ENCODE measurements around the gene MCRIP1. TPM values are rescaled to one million over a fixed set of nuclear protein-coding genes. Genes with fewer than 3 reads are reported as not detected.

MCRIP1 gene
- total and polyA plus RNA-seq, 4 donors, result 16.6 to 42.0 (median 26.2) TPM

DNA sequence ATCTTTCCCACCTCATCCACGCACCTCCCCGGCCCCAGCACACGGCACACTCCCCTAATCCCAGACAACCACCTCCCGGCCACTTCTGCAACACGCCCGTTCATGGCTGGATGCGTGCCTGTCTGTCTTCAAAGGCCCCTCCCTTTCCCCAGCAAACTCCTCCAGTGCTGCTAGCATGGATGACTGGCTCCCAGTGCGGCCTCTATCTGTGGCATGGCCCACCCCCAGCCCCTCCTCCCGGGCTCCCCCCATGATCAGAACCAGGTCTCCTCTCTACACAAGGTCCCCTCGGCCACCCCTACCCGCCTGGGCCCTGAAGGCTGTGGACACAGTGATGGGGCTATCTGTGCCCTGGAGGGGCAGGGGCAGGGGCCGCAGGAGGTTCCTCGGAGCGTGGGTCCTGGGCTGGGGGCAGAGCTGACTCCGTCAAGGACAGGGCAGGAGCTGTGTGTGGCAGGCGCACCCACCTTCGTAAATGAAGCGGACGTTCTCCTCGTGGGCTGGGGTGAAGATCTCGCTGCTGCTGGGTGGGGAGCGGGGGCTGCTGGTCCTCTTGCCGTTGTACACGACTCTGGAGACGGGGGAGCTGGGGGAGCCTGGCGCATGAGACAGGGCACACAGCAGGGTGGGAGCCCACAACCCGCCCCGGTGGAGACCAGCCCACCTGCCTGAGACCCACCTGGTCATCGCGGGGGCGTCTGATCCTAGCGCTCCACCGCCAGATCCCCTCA, 9.1 kb downstream of the MCRIP1 start (continued):
- TF ChIP-seq, protein P1, sequence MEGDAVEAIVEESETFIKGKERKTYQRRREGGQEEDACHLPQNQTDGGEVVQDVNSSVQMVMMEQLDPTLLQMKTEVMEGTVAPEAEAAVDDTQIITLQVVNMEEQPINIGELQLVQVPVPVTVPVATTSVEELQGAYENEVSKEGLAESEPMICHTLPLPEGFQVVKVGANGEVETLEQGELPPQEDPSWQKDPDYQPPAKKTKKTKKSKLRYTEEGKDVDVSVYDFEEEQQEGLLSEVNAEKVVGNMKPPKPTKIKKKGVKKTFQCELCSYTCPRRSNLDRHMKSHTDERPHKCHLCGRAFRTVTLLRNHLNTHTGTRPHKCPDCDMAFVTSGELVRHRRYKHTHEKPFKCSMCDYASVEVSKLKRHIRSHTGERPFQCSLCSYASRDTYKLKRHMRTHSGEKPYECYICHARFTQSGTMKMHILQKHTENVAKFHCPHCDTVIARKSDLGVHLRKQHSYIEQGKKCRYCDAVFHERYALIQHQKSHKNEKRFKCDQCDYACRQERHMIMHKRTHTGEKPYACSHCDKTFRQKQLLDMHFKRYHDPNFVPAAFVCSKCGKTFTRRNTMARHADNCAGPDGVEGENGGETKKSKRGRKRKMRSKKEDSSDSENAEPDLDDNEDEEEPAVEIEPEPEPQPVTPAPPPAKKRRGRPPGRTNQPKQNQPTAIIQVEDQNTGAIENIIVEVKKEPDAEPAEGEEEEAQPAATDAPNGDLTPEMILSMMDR (IDR thresholded peaks at IDR 0.05; ENCODE audit: low read depth, low read length, missing input control), result no peak
- TF ChIP-seq HNF4G (IDR thresholded peaks at IDR 0.05), result no peak
- TF ChIP-seq, protein P2, sequence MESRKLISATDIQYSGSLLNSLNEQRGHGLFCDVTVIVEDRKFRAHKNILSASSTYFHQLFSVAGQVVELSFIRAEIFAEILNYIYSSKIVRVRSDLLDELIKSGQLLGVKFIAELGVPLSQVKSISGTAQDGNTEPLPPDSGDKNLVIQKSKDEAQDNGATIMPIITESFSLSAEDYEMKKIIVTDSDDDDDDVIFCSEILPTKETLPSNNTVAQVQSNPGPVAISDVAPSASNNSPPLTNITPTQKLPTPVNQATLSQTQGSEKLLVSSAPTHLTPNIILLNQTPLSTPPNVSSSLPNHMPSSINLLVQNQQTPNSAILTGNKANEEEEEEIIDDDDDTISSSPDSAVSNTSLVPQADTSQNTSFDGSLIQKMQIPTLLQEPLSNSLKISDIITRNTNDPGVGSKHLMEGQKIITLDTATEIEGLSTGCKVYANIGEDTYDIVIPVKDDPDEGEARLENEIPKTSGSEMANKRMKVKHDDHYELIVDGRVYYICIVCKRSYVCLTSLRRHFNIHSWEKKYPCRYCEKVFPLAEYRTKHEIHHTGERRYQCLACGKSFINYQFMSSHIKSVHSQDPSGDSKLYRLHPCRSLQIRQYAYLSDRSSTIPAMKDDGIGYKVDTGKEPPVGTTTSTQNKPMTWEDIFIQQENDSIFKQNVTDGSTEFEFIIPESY (IDR thresholded peaks at IDR 0.05), result no peak
- TF ChIP-seq YY1 (IDR thresholded peaks at IDR 0.05), result no peak
- TF ChIP-seq FOXA2 (IDR thresholded peaks at IDR 0.05), result no peak

DNA sequence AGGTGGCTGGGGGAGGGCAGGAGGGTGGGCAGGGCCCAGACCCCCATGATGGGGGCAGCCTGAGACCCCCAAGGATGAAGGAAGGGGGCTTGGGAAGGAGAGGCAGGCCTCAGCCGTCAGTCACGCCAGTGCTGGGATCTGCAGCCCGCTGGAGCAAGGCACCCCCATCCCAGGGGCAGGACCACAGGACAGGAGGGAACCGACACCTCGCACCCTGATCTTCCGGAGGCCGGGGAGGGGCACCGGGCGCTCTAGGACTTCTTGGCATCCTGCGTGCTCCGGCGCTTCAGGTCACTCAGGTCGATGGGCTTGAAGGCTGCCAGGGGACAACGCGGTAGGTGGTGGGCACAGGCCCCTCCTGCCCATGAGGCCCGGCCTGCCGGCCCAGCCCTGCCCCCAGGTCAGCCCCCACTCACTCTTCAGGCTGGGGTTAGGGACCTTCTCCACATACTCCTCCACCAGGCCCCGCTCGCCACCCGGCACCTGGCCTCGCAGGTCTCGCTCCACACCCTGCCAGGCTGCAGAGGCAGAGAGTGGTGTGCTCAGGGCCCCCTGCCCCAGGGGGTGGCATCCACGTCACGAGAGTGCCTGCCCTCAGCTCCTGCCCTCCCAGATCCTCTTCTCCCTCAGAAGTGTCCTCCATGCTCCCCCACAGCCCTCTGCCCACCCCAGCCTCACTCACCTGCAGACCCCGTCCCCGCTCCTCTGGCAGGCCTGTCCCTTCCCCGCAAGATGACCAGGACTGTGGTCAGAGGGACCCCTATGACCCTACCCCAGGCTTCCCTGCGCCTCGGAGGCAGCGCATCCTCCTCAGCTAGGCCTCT, 9.9 kb downstream of the MCRIP1 start:
- no peak for DNase-seq (ENCODE audit: low spot score)
- H3K4me1 ChIP-seq (ENCODE audit: control insufficient read depth in 4 of 4, insufficient read depth in 4 of 4, low read length in 3 of 4), result peaks cover 8 to 20% (median 15%) of the 10 kb centered on the region in 4 donors
- TF ChIP-seq, protein P3, sequence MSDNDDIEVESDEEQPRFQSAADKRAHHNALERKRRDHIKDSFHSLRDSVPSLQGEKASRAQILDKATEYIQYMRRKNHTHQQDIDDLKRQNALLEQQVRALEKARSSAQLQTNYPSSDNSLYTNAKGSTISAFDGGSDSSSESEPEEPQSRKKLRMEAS (IDR thresholded peaks at IDR 0.05), result no peak
- TF ChIP-seq HNF4G (IDR thresholded peaks at IDR 0.05) (no peak), NR2F2 (IDR thresholded peaks at IDR 0.05) (no peak), SP1 (IDR thresholded peaks at IDR 0.05) (no peak), RXRA (IDR thresholded peaks at IDR 0.05) (no peak), GABPA (IDR thresholded peaks at IDR 0.05 in 1 of 2, conservative IDR thresholded peaks at IDR 0.05 in 1 of 2) (no peak), FOXA2 (IDR thresholded peaks at IDR 0.05) (no peak), FOXA1 (IDR thresholded peaks at IDR 0.05) (no peak), HNF4A (conservative IDR thresholded peaks at IDR 0.05) (no peak), TAF1 (conservative IDR thresholded peaks at IDR 0.05) (no peak)
- TF ChIP-seq, protein P4, sequence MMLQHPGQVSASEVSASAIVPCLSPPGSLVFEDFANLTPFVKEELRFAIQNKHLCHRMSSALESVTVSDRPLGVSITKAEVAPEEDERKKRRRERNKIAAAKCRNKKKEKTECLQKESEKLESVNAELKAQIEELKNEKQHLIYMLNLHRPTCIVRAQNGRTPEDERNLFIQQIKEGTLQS (IDR thresholded peaks at IDR 0.05), result no peak
- TF ChIP-seq, protein P1 (IDR thresholded peaks at IDR 0.05; ENCODE audit: low read depth, low read length, missing input control), result no peak
- TF ChIP-seq, protein P2 (IDR thresholded peaks at IDR 0.05), result no peak
- TF ChIP-seq, protein P5, sequence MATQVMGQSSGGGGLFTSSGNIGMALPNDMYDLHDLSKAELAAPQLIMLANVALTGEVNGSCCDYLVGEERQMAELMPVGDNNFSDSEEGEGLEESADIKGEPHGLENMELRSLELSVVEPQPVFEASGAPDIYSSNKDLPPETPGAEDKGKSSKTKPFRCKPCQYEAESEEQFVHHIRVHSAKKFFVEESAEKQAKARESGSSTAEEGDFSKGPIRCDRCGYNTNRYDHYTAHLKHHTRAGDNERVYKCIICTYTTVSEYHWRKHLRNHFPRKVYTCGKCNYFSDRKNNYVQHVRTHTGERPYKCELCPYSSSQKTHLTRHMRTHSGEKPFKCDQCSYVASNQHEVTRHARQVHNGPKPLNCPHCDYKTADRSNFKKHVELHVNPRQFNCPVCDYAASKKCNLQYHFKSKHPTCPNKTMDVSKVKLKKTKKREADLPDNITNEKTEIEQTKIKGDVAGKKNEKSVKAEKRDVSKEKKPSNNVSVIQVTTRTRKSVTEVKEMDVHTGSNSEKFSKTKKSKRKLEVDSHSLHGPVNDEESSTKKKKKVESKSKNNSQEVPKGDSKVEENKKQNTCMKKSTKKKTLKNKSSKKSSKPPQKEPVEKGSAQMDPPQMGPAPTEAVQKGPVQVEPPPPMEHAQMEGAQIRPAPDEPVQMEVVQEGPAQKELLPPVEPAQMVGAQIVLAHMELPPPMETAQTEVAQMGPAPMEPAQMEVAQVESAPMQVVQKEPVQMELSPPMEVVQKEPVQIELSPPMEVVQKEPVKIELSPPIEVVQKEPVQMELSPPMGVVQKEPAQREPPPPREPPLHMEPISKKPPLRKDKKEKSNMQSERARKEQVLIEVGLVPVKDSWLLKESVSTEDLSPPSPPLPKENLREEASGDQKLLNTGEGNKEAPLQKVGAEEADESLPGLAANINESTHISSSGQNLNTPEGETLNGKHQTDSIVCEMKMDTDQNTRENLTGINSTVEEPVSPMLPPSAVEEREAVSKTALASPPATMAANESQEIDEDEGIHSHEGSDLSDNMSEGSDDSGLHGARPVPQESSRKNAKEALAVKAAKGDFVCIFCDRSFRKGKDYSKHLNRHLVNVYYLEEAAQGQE (IDR thresholded peaks at IDR 0.05), result no peak
- WGBS, result 96% methylated on average over 30 of the region's 30 CpGs
- H3K4me3 ChIP-seq (ENCODE audit: low read depth in 1 of 3, low read length in 3 of 3), result no peak overlapping the region
- no peaks in the 10 kb centered on the region for H3K9me3 ChIP-seq (ENCODE audit: control insufficient read depth in 4 of 4, low read length in 3 of 4)
- H3K36me3 ChIP-seq (ENCODE audit: control insufficient read depth in 4 of 4, insufficient read depth in 3 of 4, low read depth in 1 of 4, low read length in 3 of 4), result peaks cover 0 to 5% (median 0%) of the 10 kb centered on the region in 4 donors
- H3K27ac ChIP-seq (ENCODE audit: low read depth in 1 of 2, low read length in 2 of 2), result peak overlapping the region; percentile 97 to 98
- no peaks in the 10 kb centered on the region for H3K27me3 ChIP-seq (ENCODE audit: control insufficient read depth in 4 of 4, insufficient read depth in 4 of 4, low read length in 3 of 4)
- H3K9ac ChIP-seq (ENCODE audit: low read depth in 1 of 2, low read length in 2 of 2), result no peak overlapping the region

Measured in liver (tissue), 9 donors.